CD4-positive, alpha-beta T cell treated with Interleukin-15 for 4 hours (primary cell): ENCODE results near the gene TMEM164.

Experiments used
- DNase-seq: peaks from one replicate; pipeline ENCODE4 v3.0.0-alpha.2; 2020; ENCODE audit warnings: low spot score

TMEM164 gene

DNA sequence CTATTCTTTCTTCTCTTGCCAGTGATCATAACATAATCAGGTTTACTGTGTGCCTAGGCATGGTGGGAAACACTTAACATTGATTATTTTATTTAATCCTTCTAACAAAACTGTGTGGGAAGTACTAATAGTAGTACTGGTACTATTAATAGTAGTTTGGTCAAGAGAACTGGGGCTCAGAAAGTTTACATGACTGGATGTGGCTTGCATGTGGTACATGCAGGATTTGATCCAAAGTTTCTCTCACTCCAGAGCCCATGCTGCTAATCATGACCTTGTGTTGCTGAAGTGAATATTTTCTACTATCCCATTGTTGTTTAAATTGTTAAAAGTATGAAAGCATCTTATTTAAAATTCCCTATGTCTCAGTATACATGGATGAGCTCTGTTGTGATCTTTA lies 78.4 kb downstream of the TMEM164 start:
- no peak for DNase-seq

- no peak for DNase-seq
Measured at GRCh38 chrX:110081740-110082139, 78.8 kb downstream of the TMEM164 start.

- no peak for DNase-seq
Measured at GRCh38 chrX:110082161-110082560, 79.2 kb downstream of the TMEM164 start.

- DNase-seq: no peak
Measured at GRCh38 chrX:110086162-110086915, 83.4 kb downstream of the TMEM164 start.

DNA sequence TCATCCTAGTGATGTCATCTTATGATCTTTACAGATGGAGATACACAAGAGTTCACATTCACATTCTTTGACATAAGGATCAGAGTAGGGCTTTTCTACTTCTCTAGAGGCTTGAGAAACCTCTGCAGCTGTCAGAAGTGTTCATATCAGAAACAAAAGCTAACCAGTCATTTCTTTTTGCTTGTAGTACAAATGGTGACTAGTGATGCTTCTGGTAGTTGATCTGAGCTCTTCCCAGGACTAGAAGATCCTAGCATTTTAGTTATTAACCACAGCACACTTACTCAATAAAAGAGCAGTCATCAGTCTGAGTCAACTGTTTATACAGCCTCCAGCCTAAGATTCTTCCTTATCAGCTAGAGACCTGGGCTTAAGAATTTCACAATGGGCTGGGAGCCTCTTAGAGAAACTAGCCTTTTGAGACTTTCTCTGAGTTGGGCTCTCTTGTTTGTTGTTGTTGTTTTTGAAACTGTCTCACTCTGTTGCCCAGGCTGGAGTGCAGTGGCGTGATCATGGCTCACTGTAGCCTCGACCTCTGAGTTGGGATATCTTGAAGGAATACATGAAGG lies 84.1 kb downstream of the TMEM164 start:
- DNase-seq: no peak

DNA sequence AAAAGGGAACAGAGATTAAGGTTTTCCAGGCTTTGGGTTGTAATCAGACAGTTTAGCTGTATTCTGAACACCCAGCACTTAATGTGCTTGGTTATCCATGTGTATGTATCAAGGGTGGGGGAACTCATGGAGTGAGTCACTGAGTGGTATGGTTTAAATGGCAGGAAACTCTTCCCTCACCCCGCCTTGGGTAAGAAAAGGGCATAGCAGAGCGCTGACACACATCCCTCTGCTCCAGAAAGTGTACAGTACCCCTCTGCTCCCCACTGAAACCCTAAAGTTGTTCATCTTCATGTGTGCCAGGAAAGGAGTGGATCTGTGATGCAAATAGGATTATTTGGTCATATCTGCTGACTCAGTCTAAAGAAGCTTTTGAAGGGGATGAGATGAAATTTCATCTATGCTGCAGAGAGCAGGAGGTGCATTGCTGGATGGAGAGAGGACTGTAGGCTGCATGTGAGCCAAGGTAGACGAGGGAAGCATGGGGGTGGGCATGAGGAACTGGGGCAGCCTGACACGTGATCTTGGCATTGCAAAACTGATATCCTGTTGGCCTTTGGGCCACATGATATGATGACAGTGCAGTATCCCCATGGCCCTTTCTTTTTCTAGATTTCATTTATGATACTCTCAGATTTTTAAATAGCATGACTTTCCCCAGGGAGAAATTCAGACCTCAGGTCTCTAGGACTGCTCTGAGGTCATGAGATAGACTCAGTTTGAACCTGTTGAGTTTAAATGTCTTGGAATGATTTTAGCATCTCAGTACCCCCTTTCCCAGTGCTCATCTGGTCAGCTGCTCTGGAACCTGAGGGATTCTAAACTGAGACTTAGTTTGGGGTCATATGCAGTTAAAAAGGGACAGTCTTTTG lies 84.8 kb downstream of the TMEM164 start:
- DNase-seq: no peak

- no peak for DNase-seq
Measured at GRCh38 chrX:110089656-110090403, 86.9 kb downstream of the TMEM164 start.

GRCh38 chrX:110097920-110098319 lies 95.0 kb downstream of the TMEM164 start:
- no peak for DNase-seq

- no peak for DNase-seq
Measured at GRCh38 chrX:110103344-110103743, 100.4 kb downstream of the TMEM164 start.

GRCh38 chrX:110104078-110104477 lies 101.2 kb downstream of the TMEM164 start:
- no peak for DNase-seq

DNA sequence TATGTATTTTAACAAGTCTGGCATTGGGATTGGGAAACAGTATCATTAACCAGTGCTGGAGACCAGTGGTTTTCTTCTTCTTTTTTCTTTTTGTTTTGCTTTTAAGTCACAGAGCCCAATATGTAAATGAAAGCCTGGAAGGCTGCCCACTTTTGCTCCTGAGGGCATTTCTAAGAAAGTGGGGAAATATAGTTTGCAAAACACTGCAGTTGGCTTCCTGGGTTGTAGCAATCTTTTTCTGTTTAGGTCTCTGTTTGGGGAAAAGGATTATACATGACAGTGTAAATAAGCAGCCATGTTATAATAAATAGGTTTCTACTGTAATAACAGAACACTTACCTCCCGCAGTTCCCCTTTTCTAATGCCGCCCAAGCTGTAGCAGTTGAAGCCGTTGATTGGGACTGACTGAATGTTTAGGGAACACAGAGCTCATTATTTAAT lies 105.5 kb downstream of the TMEM164 start:
- no peak for DNase-seq

DNA sequence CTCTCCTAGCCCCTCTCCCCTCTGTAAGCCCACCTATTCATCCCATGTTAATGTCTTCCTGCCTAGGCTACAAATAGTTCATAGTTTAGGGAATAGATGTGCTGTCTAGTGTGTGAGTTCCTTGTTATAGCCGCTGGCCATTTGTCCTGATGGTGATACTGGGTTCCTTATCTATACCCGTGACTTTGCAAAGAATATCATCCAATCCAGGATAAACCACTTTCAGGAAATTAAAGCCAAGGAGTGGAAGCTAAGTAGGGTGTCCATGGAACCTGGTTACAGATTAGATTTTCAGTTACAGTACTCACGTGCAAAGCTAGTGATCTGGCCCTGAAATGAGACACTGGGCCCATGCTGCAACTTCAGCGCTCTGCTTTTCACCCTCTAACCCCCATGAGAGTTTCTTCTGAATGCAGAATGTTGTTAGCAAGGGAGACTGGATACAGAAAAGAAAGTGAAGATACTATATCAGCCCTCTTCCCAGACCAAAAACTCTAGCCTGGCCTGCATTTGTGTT lies 111.4 kb downstream of the TMEM164 start:
- no peak for DNase-seq

DNA sequence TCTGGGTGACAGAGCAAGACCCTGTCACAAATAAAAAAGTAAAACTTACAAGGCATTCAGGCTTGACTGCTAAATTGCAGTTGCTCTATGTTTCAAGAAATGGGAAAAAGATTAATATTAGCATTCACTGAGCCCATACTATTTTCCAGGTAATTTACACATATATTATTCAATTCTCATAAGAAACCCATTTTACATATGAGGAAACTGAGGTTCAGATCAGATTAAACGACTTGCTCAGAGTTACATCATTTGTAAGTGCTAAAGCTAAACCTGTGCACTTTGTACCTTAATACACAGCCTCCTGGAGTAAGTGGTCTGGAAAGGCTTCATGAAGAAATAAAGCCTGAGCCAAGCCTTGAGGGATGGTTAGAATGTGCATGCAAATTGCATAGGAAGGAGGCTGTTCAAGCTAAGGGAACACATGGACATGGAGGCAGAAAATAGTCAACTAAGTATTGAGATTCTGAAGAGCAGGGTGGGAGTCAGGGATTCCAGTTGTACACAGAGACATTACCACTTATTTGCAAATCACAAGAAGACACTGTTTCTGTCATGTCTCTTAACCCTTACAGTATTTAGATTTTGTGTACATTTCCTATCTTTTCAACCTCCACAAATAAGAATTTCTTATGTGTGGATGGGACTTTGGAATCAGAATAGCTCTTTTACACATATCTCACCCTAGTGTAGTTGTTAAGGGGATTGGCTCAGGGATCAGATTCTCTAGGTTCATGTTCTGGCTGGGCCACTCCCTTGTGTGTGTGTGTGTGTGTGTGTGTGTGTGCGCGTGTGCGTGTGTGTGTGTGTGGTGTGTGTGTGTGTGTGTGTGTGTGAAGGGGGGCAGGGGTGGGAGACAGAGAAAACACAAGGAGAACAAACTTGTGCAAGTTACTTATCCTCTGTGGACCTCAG lies 113.4 kb downstream of the TMEM164 start:
- DNase-seq: no peak

DNA sequence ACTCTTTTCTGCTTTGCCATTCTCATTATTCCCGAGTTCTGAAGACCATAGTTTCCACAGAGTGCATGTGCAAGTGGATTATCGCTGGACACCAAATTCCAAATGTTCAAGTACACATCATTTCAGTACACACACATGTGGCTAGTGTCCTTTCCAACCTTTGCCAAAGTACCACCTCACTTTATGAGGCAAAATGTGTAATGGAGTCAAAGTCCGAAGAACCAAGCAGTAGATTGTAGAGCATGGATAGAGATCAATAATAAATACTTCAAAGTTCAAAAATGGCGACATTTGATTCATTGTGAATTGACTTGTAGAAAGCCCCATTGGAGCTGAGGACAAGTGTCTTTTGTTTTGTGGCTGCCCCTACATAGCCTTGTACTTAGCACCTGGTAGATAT lies 115.6 kb downstream of the TMEM164 start:
- DNase-seq: no peak

DNA sequence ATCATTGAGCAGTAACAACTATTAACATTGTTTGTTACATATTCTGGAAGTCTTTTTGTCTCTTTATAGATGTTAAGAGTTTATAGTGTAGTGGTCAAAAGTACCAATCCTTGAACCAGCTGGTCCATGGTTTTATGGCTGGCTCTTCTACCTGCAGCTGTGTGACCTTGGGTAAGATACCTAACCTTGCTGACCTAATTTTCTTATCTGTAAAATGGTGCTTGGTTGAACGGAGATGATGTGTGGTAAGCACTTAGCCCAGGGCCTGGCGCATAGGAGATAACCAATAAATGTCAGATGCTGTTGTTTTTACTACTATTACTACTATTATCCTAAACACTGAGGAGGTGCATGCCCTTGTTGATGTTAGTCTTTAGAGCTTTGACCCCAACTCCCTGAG lies 116.6 kb downstream of the TMEM164 start:
- DNase-seq: no peak

GRCh38 chrX:110120025-110120424 lies 117.1 kb downstream of the TMEM164 start:
- no peak for DNase-seq

- DNase-seq: no peak
Measured at GRCh38 chrX:110123331-110123782, 120.4 kb downstream of the TMEM164 start.

DNA sequence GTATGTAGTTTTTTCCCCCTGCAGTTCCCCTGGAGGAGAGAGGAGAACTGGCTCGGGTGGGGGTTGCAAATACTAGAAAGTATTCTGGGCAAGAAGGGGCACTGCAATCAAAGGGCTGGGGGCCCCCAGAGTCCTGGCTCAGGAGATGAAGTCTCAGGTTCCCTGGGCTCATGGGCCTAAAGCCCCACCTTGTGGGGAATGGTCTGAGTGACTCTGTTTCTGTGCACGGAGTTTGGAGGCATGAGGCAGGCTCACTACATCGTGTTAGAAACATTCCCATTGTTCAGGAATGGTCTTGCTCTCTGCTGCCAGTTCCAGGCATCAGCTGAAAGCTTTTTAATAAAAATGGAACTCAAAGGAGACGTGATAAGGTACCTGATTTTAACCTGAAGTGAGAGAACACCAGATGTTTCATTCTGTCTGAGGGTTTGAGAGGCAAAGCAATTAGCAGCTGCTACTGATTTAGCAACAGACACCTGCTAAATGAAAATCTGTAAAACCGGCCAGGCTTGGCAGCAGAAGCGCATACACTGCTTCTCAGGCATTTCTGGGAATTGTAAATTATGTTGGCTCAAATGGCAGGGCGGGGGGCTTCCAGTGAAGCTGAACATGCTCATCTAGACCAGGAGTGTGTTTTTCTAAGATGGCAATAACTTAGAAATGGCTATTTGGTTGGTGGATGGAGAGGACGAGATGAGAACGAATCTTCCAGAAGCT lies 122.7 kb downstream of the TMEM164 start:
- DNase-seq: no peak

- DNase-seq: no peak
Measured at GRCh38 chrX:110131031-110131430, 128.1 kb downstream of the TMEM164 start.

GRCh38 chrX:110132450-110133114 lies 129.7 kb downstream of the TMEM164 start:
- no peak for DNase-seq
